CD14-positive monocyte (primary cell): ENCODE data around the gene CFAP61. TPM values are rescaled to one million over a fixed set of nuclear protein-coding genes. Genes with fewer than 3 reads are reported as not detected.

Experiments used
- DNase-seq, 3 donors: peaks; one replicate each; pipeline ENCODE4 v3.0.0-alpha.2; 2011 to 2022
- H2AFZ ChIP-seq: 2 replicates; pipeline ENCODE4 v1.6.0; 2012; ENCODE audit warnings: mild to moderate bottlenecking, low read depth, low read length, inconsistent platforms; ENCODE audit not compliant: insufficient read depth, poor library complexity, severe bottlenecking
- H3K27ac ChIP-seq, 2 donors: 1 replicate in 1 of 2; 2 replicates in 1 of 2; pipeline ENCODE4 v1.5.1; 2012 to 2013; ENCODE audit warnings: low read length in 2 of 2, control low read depth in 1 of 2, inconsistent platforms in 1 of 2, low read depth in 1 of 2, mild to moderate bottlenecking in 1 of 2
- H3K27me3 ChIP-seq, 2 donors: one replicate each; pipeline versions ENCODE4 v1.6.0 to v1.6.1; 2011 to 2013; ENCODE audit warnings: low read length in 2 of 2; ENCODE audit not compliant: control insufficient read depth in 2 of 2, insufficient read depth in 2 of 2
- H3K36me3 ChIP-seq, 2 donors: replicated peaks in 1 of 2; 1 replicate in 1 of 2; 2 replicates in 1 of 2; pipeline versions ENCODE4 v1.5.1 to v1.6.1; 2012 to 2013; ENCODE audit warnings: low read length in 2 of 2, control low read depth in 1 of 2, inconsistent platforms in 1 of 2, mild to moderate bottlenecking in 1 of 2; ENCODE audit not compliant: insufficient read depth in 2 of 2, control insufficient read depth in 1 of 2
- H3K4me1 ChIP-seq, 2 donors: 1 replicate in 1 of 2; 2 replicates in 1 of 2; pipeline versions ENCODE4 v1.5.1 to v1.6.1; 2012 to 2013; ENCODE audit warnings: low read length in 2 of 2, control low read depth in 1 of 2, inconsistent platforms in 1 of 2, mild to moderate bottlenecking in 1 of 2, moderate library complexity in 1 of 2; ENCODE audit not compliant: insufficient read depth in 2 of 2, control insufficient read depth in 1 of 2
- H3K4me2 ChIP-seq: replicated peaks from 2 replicates; pipeline ENCODE3; 2012; ENCODE audit warnings: low read length, moderate library complexity, mild to moderate bottlenecking; ENCODE audit not compliant: poor library complexity, severe bottlenecking; ENCODE audit errors: extremely low read depth
- H3K4me3 ChIP-seq, 3 experiments: fragments of 200-600 bp in 1 of 3; sonication (generic) in 1 of 3; replicated peaks in 1 of 3; 1 replicate in 2 of 3; 2 replicates in 1 of 3; pipeline ENCODE4 v1.5.1; 2011 to 2013; ENCODE audit warnings: low read length in 3 of 3, mild to moderate bottlenecking in 3 of 3, control low read depth in 2 of 3, low read depth in 2 of 3, inconsistent platforms in 1 of 3, moderate library complexity in 1 of 3
- H3K79me2 ChIP-seq: 2 replicates; pipeline ENCODE4 v1.6.0; 2012; ENCODE audit warnings: mild to moderate bottlenecking, control low read depth, inconsistent platforms, low read length, moderate library complexity; ENCODE audit not compliant: insufficient read depth
- H3K9ac ChIP-seq: 2 replicates; pipeline ENCODE4 v1.6.0; 2017; ENCODE audit warnings: low read length, mild to moderate bottlenecking; ENCODE audit not compliant: insufficient read depth, poor library complexity, severe bottlenecking
- H3K9me3 ChIP-seq, 2 donors: replicated peaks in 1 of 2; 1 replicate in 1 of 2; 2 replicates in 1 of 2; pipeline versions ENCODE4 v1.5.1 to v1.6.1; 2012 to 2013; ENCODE audit warnings: low read length in 2 of 2, control low read depth in 1 of 2; ENCODE audit not compliant: control insufficient read depth in 1 of 2, insufficient read depth in 1 of 2
- H4K20me1 ChIP-seq: 2 replicates; pipeline ENCODE4 v1.6.0; 2012; ENCODE audit warnings: mild to moderate bottlenecking, low read length, control low read depth, moderate library complexity; ENCODE audit not compliant: insufficient read depth
- H3K27ac Mint-ChIP-seq, 7 donors: one replicate each; pipeline ENCODE4 v1.8.0; 2020; ENCODE audit warnings: mild to moderate bottlenecking in 7 of 7, mixed read lengths in 7 of 7, moderate library complexity in 6 of 7, inconsistent platforms in 2 of 7
- H3K27me3 Mint-ChIP-seq, 3 donors: one replicate each; pipeline ENCODE4 v1.8.0; 2021 to 2022; ENCODE audit warnings: low read depth in 3 of 3, mild to moderate bottlenecking in 3 of 3, mixed read lengths in 3 of 3, moderate library complexity in 3 of 3, inconsistent platforms in 1 of 3
- H3K36me3 Mint-ChIP-seq, 2 donors: one replicate each; pipeline ENCODE4 v1.8.0; 2020; ENCODE audit warnings: mixed read lengths in 2 of 2, inconsistent platforms in 1 of 2, mild to moderate bottlenecking in 1 of 2
- H3K4me1 Mint-ChIP-seq: one replicate; pipeline ENCODE4 v1.8.0; 2020; ENCODE audit warnings: mild to moderate bottlenecking, mixed read lengths
- H3K4me3 Mint-ChIP-seq, 2 donors: one replicate each; pipeline ENCODE4 v1.8.0; 2020; ENCODE audit warnings: mild to moderate bottlenecking in 2 of 2, mixed read lengths in 2 of 2, moderate library complexity in 1 of 2
- H3K9me3 Mint-ChIP-seq, 7 donors: one replicate each; pipeline ENCODE4 v1.8.0; 2020 to 2022; ENCODE audit warnings: mixed read lengths in 7 of 7, mild to moderate bottlenecking in 6 of 7, moderate library complexity in 6 of 7, inconsistent platforms in 2 of 7
- WGBS: methylation state at CpG from one replicate; pipeline ENCODE4 v1.1.5; 2013; ENCODE audit warnings: missing lambda C conversion rate; ENCODE audit not compliant: insufficient coverage; 5-methylcytosine and 5-hydroxymethylcytosine counted together
- intact Hi-C, 2 donors: fragments of 100-400 bp; cut with micrococcal nuclease; formaldehyde crosslinking; loops; one replicate each; pipeline versions ENCODE4 v1.15.0 to v1.15.1; 2023
- polyA plus RNA-seq, 3 donors: library from polyadenylated mRNA; depleted of rRNA in 1 of 3; unstranded in 2 of 3; stranded (reverse) in 1 of 3; fragments of 300-500 nt in 2 of 3; fragments of >200 nt in 1 of 3; fragmentation: Illumina TruSeq in 2 of 3; gene quantifications; 1 replicate in 2 of 3; 2 replicates in 1 of 3; pipeline ENCODE4 v1.2.3, GENCODE V29; 2012 to 2021
- TF ChIP-seq, protein P1 (sequence below): fragments of 200-600 bp; IDR thresholded peaks from one replicate; pipeline ENCODE4 v1.8.0; 2022; ENCODE audit warnings: antibody characterized with exemption, mild to moderate bottlenecking

The CFAP61 gene
- polyA plus RNA-seq, 3 donors = not detected

GRCh38 chr20:20364593-20365479 is 312.5 kb downstream of the CFAP61 start:
- Histone ChIP-seq H3K4me1 (peaks cover 36 to 61% of the 10 kb centered on the region in 2 donors), H3K27ac (no peak overlapping the region), H4K20me1 (no peaks in the 10 kb centered on the region), H3K4me2 (peak overlapping the region; percentile 56), H3K4me3 (peak overlapping the region in 1 of 3 experiments; percentile 44), H2AFZ (no peak overlapping the region), H3K9ac (no peak overlapping the region), H3K36me3 (no peaks in the 10 kb centered on the region), H3K27me3 (peaks cover 68 to 84% of the 10 kb centered on the region in 2 donors), H3K9me3 (peaks cover 0 to 20% of the 10 kb centered on the region in 2 donors), H3K79me2 (no peaks in the 10 kb centered on the region)
- TF ChIP-seq, protein P1, sequence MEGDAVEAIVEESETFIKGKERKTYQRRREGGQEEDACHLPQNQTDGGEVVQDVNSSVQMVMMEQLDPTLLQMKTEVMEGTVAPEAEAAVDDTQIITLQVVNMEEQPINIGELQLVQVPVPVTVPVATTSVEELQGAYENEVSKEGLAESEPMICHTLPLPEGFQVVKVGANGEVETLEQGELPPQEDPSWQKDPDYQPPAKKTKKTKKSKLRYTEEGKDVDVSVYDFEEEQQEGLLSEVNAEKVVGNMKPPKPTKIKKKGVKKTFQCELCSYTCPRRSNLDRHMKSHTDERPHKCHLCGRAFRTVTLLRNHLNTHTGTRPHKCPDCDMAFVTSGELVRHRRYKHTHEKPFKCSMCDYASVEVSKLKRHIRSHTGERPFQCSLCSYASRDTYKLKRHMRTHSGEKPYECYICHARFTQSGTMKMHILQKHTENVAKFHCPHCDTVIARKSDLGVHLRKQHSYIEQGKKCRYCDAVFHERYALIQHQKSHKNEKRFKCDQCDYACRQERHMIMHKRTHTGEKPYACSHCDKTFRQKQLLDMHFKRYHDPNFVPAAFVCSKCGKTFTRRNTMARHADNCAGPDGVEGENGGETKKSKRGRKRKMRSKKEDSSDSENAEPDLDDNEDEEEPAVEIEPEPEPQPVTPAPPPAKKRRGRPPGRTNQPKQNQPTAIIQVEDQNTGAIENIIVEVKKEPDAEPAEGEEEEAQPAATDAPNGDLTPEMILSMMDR = no peak
- peaks cover 3 to 5% of the 10 kb centered on the region in 2 donors for H3K36me3 Mint-ChIP-seq
- intact Hi-C loops = no loop called here
- DNase-seq = no peak
- peaks cover 76 to 88% (median 77%) of the 10 kb centered on the region in 3 donors for H3K27me3 Mint-ChIP-seq
- peaks cover 0 to 29% (median 7%) of the 10 kb centered on the region in 7 donors for H3K9me3 Mint-ChIP-seq
- WGBS = 7% methylated on average over 48 of the region's 70 CpGs
- no peak overlapping the region for H3K27ac Mint-ChIP-seq
- peak overlapping the region in 1 of 2 donors; percentile 84 for H3K4me3 Mint-ChIP-seq
- peaks cover 49% of the 10 kb centered on the region for H3K4me1 Mint-ChIP-seq

DNA sequence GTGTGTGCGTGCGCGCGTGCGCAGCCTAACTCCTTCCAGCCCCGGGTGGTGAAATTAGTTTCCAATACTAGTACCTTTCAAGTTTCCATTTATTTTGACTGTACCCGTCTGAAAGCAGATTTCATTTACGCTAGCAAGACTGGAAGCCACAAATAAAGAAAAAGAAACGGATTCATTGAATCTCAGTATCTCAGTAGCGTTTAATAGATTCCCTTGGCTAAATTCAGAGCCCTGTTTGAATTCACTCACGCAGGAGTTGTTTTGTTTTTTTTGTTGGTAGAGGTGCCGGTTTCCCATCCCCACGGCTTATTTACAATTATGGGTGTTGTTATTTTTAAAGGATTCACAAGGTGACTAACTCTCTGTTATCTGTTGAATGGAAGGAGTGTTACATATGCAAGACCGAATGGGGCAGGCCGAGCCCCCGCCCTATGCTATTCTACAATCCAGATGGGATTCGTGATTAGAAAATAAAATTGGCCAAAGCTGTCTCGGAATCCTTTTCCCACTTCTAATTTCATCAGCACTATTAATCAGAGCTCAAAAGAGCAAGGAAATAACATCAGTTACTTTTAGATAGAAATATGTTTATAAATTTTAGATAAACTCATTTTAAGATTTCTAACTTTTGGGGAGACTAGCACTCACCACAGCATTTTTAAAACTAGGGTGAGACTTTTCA is 313.3 kb downstream of the CFAP61 start:
- TF ChIP-seq, protein P1 = no peak
- intact Hi-C loops = no loop called here
- no peak for DNase-seq
- Histone ChIP-seq H3K36me3 (no peaks in the 10 kb centered on the region), H3K9me3 (peaks cover 0 to 23% of the 10 kb centered on the region in 2 donors), H3K79me2 (no peaks in the 10 kb centered on the region), H3K4me2 (no peak overlapping the region), H3K4me3 (no peak overlapping the region), H4K20me1 (no peaks in the 10 kb centered on the region), H2AFZ (no peak overlapping the region), H3K27ac (no peak overlapping the region), H3K4me1 (peaks cover 31 to 58% of the 10 kb centered on the region in 2 donors), H3K27me3 (peaks cover 74 to 87% of the 10 kb centered on the region in 2 donors), H3K9ac (no peak overlapping the region)
- H3K4me1 Mint-ChIP-seq = peaks cover 45% of the 10 kb centered on the region
- H3K9me3 Mint-ChIP-seq = peaks cover 0 to 29% (median 7%) of the 10 kb centered on the region in 7 donors
- peaks cover 5 to 8% of the 10 kb centered on the region in 2 donors for H3K36me3 Mint-ChIP-seq
- H3K27me3 Mint-ChIP-seq = peaks cover 78 to 91% (median 80%) of the 10 kb centered on the region in 3 donors
- H3K4me3 Mint-ChIP-seq = peak overlapping the region in 1 of 2 donors; percentile 84
- H3K27ac Mint-ChIP-seq = no peak overlapping the region
- 17% methylated on average over 9 of the region's 18 CpGs for WGBS
